NCI-H446 treated with DMSO at 0.1 percent for 48 hours (cell line): ENCODE data around the gene RALGAPA1.

Experiments
- DNase-seq: peaks from one replicate; lab custom pipeline; 2025; lab: John Stamatoyannopoulos, UW

The RALGAPA1 gene

DNA sequence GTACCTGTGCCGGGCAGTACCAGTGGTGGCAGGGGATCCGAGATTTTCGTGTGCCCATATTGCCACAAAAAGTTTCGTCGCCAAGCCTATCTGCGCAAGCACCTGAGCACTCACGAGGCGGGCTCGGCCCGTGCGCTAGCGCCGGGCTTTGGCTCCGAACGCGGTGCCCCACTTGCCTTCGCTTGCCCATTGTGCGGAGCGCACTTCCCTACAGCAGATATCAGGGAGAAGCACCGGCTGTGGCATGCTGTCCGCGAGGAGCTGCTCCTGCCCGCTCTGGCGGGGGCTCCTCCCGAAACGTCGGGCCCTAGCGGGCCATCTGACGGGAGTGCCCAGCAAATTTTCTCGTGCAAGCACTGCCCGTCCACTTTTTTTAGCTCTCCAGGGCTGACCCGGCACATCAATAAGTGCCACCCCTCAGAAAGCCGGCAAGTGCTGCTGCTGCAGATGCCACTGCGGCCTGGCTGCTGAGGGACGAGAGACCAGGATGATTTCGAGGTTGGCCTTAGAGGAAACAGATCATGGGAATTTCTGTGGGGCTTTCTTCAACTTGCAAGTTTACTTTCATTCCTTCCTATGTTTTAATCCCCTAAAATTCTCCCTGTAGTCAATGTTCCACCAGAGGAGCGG, 273.5 kb downstream of the RALGAPA1 start:
- DNase-seq = no peak

GRCh38 chr14:35534873-35535482, 274.1 kb downstream of the RALGAPA1 start:
- DNase-seq = no peak

DNA sequence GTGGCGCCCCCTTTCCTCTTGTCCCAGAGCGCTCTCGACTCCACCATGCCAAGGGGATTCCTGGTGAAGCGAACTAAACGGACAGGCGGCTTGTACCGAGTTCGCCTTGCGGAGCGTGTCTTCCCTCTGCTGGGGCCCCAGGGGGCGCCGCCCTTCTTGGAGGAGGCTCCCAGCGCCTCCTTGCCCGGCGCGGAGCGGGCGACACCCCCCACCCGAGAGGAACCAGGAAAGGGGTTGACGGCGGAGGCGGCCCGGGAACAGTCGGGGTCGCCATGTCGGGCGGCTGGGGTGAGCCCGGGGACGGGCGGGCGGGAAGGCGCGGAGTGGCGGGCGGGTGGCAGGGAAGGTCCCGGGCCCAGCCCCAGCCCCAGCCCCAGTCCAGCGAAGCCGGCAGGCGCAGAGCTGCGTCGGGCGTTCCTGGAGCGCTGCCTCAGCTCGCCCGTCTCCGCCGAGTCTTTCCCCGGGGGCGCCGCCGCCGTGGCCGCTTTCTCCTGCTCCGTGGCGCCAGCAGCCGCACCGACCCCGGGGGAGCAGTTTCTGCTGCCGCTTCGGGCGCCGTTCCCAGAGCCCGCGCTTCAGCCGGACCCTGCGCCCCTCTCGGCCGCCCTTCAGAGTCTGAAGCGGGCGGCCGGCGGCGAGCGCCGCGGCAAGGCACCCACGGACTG, 274.8 kb downstream of the RALGAPA1 start:
- peak; percentile 76 for DNase-seq

DNA sequence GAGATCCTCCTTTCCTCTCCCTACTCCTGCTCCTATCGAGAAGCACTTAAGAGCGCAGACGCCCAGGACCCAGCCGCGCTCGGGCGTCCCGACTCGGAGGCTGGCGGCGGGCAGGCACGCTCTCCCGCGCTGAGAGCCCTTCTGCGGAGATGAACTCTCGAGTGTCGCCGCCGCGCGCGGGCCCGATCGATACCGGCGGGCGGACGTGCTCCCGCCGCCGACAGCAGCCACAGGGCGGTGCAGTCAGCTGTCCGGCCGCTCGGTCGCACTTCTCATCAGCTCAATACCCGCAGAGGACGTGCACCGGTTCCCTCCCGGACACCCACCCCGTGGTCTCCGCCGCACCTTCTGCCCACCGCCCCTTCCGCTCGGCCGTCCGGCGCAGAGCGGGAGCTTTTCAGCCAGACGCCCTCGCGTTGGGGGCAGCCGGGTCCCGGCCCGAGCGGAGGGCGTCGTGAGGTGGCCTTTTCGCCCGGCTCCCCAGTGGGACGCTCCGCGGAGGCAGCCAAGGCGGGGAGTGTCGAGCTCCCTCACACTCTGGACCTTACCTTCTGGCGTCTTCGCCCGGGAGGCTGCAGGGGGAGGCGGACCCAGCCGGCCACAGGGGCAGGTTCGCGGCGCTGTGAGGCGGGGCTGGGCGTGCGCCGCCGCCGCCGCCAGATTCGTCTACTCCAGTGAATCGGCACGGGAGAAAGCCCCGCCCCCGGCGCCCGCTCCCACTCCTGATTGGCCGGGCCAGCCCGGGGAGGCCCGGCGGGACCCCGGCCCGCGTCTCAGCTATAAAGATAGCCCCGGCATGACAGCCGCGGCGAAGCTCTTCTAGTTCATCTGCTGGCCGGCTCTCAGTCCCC, 275.5 kb downstream of the RALGAPA1 start, which contains the start of gene INSM2:
INSM2 (plus strand) TSS at position 808 of the 851 bp plus-strand sequence. CDS start 89 bp downstream, outside the sequence.
- DNase-seq = peak; percentile 76

- DNase-seq = no peak
These were observed 276.2 kb downstream of the RALGAPA1 start for GRCh38 chr14:35532783-35533356.

DNA sequence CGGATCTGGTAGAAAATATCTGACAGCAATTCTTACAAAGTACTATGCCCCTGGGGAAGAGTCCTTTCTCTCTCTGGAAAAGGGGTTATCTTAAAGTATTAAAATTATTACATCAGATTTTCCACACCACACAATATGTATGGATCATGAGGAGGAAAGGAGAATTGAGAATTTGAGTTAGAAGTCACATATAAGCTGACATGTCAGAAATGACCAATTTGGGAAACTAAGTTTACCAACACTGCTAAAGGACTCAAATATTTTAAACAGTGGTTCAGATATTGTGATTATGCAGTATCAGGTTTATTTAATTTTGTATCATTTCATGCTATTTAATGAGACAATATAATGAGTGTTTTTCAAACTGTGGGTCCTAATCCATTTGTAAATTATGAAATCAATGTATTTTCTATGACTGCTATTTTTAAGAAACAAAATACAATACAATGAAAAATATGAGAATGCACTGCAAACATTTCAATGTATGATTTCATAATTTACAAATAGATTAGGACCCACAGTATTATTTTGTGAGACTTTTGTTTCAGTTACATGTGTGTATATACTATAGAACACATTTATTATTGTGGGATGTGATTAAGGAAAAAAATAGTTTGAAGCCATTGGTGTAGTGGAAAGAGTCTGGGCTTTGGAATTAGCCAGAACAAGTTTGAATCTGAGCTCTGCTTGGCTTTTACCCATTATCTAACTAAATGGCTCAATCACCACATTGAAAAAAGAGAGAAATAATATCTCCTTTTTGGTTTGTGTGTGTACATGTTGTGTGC, 276.9 kb downstream of the RALGAPA1 start:
- DNase-seq = no peak

- DNase-seq = no peak
These were observed 282.1 kb downstream of the RALGAPA1 start for GRCh38 chr14:35526962-35527361.

GRCh38 chr14:35525695-35526094, 283.4 kb downstream of the RALGAPA1 start:
- DNase-seq = no peak

GRCh38 chr14:35519986-35520385, 289.1 kb downstream of the RALGAPA1 start:
- DNase-seq = no peak

DNA sequence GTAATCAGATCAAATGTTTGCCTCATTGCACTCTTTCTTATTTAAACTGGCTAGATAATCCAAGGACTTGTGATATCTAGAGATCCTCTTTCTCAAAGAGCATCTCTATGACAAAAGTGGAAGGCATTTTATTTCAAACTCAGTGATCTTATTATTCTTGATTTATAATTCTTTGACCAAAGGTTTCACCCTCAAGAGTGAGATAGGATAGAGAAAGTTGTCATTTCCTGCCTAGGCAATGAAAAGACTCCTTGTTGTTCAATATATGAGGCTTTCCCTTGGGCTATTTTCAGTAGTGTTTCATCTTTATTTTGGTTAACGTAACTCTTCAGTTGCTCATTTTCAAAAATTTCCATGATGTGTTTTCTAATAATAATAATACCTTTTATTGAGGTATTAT, 293.2 kb downstream of the RALGAPA1 start:
- DNase-seq = no peak

GRCh38 chr14:35512765-35513164, 296.3 kb downstream of the RALGAPA1 start:
- no peak for DNase-seq

- DNase-seq = no peak
These were observed 299.2 kb downstream of the RALGAPA1 start for GRCh38 chr14:35509846-35510245.

- no peak for DNase-seq
These were observed 302.2 kb downstream of the RALGAPA1 start for GRCh38 chr14:35506927-35507326.

DNA sequence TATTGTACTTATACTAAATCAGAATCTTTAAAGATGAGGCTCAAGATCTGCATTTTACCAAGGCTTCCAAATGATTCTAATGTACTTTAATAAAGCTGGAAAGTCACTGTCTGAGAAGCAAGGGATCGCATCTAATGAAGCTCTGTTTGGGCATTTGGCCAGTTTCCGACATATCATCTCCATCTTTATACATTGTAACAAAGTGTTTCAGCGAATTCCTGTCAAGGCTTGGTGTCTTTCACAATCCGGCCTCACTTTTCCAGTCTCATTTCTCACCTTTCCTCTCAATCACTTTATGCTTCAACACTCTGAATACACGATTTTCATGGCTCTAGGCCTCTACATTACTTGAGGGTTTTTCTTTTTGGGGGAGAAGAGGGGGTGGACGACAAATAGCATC, 302.6 kb downstream of the RALGAPA1 start:
- DNase-seq = no peak

DNA sequence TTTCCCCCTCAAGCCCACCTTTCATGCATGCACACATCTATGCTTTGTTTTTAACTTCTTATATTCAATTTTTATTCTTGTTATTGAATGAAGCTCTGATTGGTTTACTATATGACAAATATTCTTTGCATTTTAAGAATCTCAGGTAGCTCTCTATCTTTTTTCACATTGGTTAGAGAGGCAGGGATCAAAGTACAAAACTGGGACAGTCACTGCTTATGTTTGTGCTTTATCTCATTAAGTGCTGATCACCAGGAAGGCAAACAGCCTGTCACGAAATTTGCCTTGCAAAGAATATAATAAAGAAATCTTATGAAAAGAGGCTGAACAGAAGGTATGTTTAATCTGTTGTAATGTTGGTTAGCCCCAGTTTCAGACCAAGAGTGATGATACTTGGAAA, 304.8 kb downstream of the RALGAPA1 start:
- DNase-seq = no peak

DNA sequence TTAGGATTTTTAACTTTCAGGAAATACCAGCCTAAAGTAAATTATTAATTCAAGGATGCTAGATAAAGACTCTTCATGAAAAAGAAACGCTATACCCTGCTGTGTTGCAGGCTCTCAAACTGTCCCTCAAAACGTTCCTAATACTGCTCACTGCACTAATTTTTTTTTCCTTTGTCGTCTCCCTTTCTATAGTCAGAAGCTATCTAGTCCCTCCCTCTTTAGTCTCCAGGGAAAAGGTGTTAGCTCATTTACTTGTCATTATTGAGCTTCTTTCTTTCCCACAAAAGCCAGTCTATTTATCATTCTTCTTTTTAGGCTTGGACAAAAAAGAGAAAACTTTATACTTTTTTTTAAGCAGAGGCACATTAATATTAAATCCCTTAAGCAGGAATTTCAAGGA, 305.4 kb downstream of the RALGAPA1 start:
- no peak for DNase-seq

- DNase-seq = no peak
These were observed 309.9 kb downstream of the RALGAPA1 start for GRCh38 chr14:35499180-35499579.

- no peak for DNase-seq
These were observed 313.8 kb downstream of the RALGAPA1 start for GRCh38 chr14:35495278-35495677.

DNA sequence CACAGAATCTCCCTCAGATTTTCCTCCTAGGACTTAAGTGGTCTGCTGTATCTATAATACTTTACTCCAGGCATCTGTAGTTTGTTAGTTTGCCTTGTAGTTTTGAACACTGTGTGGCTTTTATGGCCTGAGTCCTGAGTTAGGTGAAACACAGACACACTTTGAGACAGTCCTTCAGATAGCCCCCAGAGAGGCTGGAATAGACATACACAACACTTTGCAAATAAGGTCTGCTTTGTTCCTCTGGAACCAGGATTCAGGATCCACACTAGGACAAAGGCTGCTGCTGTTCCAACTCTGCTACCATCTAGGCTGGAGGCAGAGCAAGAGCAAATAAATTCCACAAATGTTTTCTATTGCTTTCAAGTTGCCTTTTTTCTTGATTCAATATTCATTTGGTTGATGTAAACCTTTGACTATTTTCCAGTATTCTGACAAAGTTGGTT, 316.5 kb downstream of the RALGAPA1 start:
- DNase-seq = no peak
